ENCODE data around the gene VPS37B. TPM values are rescaled to one million over a fixed set of nuclear protein-coding genes. Genes with fewer than 3 reads are reported as not detected.

Gene VPS37B
- total and polyA plus RNA-seq, 10 of the 15 experiments (the other 5 are each of a cell fraction or from before 2014, with no cell fraction given), result 0.66 to 68.6 (median 39.6) TPM

DNA sequence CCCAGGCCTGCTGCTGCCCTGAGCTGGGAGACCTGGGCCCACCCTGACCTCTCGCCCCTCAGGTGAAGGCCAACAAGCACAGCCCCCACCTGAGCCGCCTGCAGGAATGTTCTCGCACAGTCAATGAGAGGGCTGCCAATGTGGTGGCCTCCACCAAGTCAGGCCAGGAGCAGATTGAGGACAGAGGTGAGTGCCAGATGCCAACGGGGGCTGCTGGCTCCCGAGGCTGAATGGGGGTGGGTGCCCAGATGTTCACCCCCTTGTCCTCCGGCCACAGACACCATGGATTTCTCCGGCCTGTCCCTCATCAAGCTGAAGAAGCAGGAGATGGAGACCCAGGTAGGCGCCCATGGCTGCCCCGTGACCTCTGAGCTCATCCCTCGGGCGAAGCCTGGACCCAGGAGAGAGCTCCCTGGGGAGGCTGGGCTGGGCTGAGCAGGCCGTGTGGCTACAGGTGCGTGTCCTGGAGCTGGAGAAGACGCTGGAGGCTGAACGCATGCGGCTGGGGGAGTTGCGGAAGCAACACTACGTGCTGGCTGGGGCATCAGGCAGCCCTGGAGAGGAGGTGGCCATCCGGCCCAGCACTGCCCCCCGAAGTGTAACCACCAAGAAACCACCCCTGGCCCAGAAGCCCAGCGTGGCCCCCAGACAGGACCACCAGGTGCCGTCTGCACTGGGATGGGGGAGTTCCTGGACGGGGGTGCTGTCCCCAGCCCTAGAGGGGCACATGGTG lies 34.9 kb downstream of the VPS37B start:
- H3K4me1 ChIP-seq (ENCODE audit: control insufficient read depth, insufficient read depth, low read length), result no peaks in the 10 kb centered on the region
- ChIA-PET POLR2A (interaction anchor here (0.6 kb wide), 1 partner anchor 571 kb away, joined by 3 read pairs; no protein-coding TSS in a partner anchor), RAD21 (ENCODE audit: unreplicated experiment) (interaction anchor here (0.5 to 6.9 kb wide), 13 partner anchors 11 to 377 kb away, joined by 3 to 72 read pairs (median 4); partner anchors contain the start of gene ABCB9), CTCF (interaction anchor here (0.6 to 7.4 kb wide), 26 partner anchors 10 to 1639 kb away, joined by 3 to 127 read pairs (median 4); partner anchors contain the start of gene ABCB9), SMC1A (ENCODE audit: uncharacterized antibody, unreplicated experiment) (interaction anchor here (0.7 to 8.4 kb wide), 14 partner anchors 10 to 377 kb away, joined by 3 to 100 read pairs (median 5); no protein-coding TSS in a partner anchor)
- BruUV-seq (replicated peaks), result no TSS peak
- H3K4me3 ChIP-seq, result no peak overlapping the region
- WGBS (ENCODE audit: insufficient coverage, insufficient replicate concordance, low lambda C conversion rate, missing lambda C conversion rate), result 69% methylated on average over 23 of the region's 23 CpGs
- H3K27ac ChIP-seq (ENCODE audit: control insufficient read depth, insufficient read depth), result no peak overlapping the region
- no peaks in the 10 kb centered on the region for H3K79me2 ChIP-seq (ENCODE audit: control insufficient read depth, insufficient read depth, low read length)
- H4K20me1 ChIP-seq (ENCODE audit: control insufficient read depth, insufficient read depth), result no peaks in the 10 kb centered on the region
- DNase-seq (ENCODE audit: low read depth, low spot score), result no peak
- no peak for FAIRE-seq
- no peak overlapping the region for H3K9ac ChIP-seq (ENCODE audit: control insufficient read depth, insufficient read depth, low read length)
- TF ChIP-seq RFX5 (IDR thresholded peaks at IDR 0.05; ENCODE audit: low read depth, low read length) (no peak), NR2F1 (conservative IDR thresholded peaks at IDR 0.05) (no peak)
- ATAC-seq, result no peak; the same call in 1 of the 3 replicates
- peaks cover 2 to 14% of the 10 kb centered on the region in 2 experiments; a peak in 2 of 4 replicates for H3K36me3 ChIP-seq (ENCODE audit: control insufficient read depth in 2 of 2, insufficient read depth in 2 of 2, low read length in 1 of 2)
- intact Hi-C loops (cut with micrococcal nuclease; ENCODE audit: unreplicated experiment), result loop anchor here (1.0 to 2.0 kb wide), 2 partner anchors 68 to 91 kb away; no protein-coding TSS in a partner anchor
- in situ Hi-C loops (cut with MboI), result loop anchor here (25.0 kb wide), 1 partner anchor 376 kb away; the partner anchor contains the start of genes MPHOSPH9 and MTRFR
- no peaks in the 10 kb centered on the region for H3K9me3 ChIP-seq (replicated peaks; ENCODE audit: control insufficient read depth, insufficient read depth, low read length)
- no peak overlapping the region for H3K4me2 ChIP-seq (ENCODE audit: control insufficient read depth, insufficient read depth)
- H2AFZ ChIP-seq (ENCODE audit: control insufficient read depth, low read depth, low read length), result no peak overlapping the region
- no peaks in the 10 kb centered on the region for H3K27me3 ChIP-seq (replicated peaks in 1 of 2; ENCODE audit: control insufficient read depth in 2 of 2, insufficient read depth in 2 of 2, low read length in 1 of 2)

DNA sequence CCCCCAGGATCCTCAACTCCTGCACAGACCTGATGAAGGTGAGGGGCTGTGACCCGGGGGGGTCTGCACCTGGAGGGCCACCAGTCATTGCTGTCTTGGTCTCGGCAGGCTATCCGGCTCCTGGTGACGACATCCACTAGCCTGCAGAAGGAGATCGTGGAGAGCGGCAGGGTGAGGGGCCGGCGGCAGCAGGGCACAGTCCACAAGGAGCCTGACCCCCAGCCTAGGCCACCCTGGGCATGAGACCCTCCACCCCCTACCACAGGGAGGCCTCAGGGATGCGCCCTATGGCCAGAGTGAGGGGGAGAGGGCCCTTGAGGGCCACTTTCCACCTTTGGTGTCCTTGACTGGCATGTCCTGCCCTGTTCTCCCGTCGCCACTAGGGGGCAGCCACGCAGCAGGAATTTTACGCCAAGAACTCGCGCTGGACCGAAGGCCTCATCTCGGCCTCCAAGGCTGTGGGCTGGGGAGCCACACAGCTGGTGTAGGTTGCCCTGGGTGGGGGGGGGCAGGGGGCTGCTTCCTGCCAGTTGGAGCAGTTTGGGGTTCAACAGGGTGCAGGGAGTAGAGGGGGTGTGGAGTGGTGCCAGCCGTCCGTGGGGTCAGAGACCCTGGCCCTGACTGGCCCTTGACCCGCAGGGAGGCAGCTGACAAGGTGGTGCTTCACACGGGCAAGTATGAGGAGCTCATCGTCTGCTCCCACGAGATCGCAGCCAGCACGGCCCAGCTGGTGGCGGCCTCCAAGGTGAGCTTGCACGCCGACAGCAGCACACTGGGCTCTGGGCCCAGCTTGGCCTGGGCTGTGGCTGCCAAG lies 35.7 kb downstream of the VPS37B start:
- DNase-seq (ENCODE audit: low read depth, low spot score), result no peak
- Histone ChIP-seq H3K36me3 (ENCODE audit: control insufficient read depth in 2 of 2, insufficient read depth in 2 of 2, low read length in 1 of 2) (peaks cover 2 to 10% of the 10 kb centered on the region in 2 experiments; a peak in 2 of 4 replicates), H3K4me2 (ENCODE audit: control insufficient read depth, insufficient read depth) (no peak overlapping the region), H3K4me3 (no peak overlapping the region), H4K20me1 (ENCODE audit: control insufficient read depth, insufficient read depth) (no peaks in the 10 kb centered on the region), H2AFZ (ENCODE audit: control insufficient read depth, low read depth, low read length) (no peak overlapping the region), H3K27me3 (replicated peaks in 1 of 2; ENCODE audit: control insufficient read depth in 2 of 2, insufficient read depth in 2 of 2, low read length in 1 of 2) (no peaks in the 10 kb centered on the region), H3K27ac (ENCODE audit: control insufficient read depth, insufficient read depth) (no peak overlapping the region), H3K9me3 (replicated peaks; ENCODE audit: control insufficient read depth, insufficient read depth, low read length) (no peaks in the 10 kb centered on the region), H3K9ac (ENCODE audit: control insufficient read depth, insufficient read depth, low read length) (no peak overlapping the region), H3K4me1 (ENCODE audit: control insufficient read depth, insufficient read depth, low read length) (no peaks in the 10 kb centered on the region), H3K79me2 (ENCODE audit: control insufficient read depth, insufficient read depth, low read length) (no peaks in the 10 kb centered on the region)
- ChIA-PET RAD21 (ENCODE audit: unreplicated experiment) (interaction anchor here (0.5 to 6.9 kb wide), 13 partner anchors 11 to 330 kb away, joined by 3 to 72 read pairs (median 4); no protein-coding TSS in a partner anchor), SMC1A (ENCODE audit: uncharacterized antibody, unreplicated experiment) (interaction anchor here (0.7 to 8.4 kb wide), 14 partner anchors 11 to 378 kb away, joined by 3 to 100 read pairs (median 5); no protein-coding TSS in a partner anchor), POLR2A (interaction anchor here (0.6 kb wide), 1 partner anchor 572 kb away, joined by 3 read pairs; no protein-coding TSS in a partner anchor), CTCF (interaction anchor here (0.6 to 7.4 kb wide), 28 partner anchors 11 to 1638 kb away, joined by 3 to 127 read pairs (median 4); partner anchors contain the start of gene ABCB9)
- intact Hi-C loops (cut with micrococcal nuclease; ENCODE audit: unreplicated experiment) (loop anchor here (1.0 to 2.0 kb wide), 2 partner anchors 67 to 92 kb away; no protein-coding TSS in a partner anchor), in situ Hi-C loops (cut with MboI) (loop anchor here (25.0 kb wide), 1 partner anchor 377 kb away; the partner anchor contains the start of genes MPHOSPH9 and MTRFR)
- WGBS (ENCODE audit: insufficient coverage, insufficient replicate concordance, low lambda C conversion rate, missing lambda C conversion rate), result 41% methylated on average over 28 of the region's 28 CpGs
- BruUV-seq (replicated peaks), result no TSS peak
- FAIRE-seq, result peak; percentile 80
- ATAC-seq, result peak; percentile 85
- TF ChIP-seq POLR2A (IDR thresholded peaks at IDR 0.05; ENCODE audit: low read depth, low read length) (0 out of 2 replicates have a peak, but pooled peaks have one; percentile 26), DPF2 (IDR thresholded peaks at IDR 0.05) (0 out of 2 replicates have a peak, but pooled peaks have one; percentile 21), NR2F1 (conservative IDR thresholded peaks at IDR 0.05) (0 out of 2 replicates have a peak, but pooled peaks have one; percentile 33), BRCA1 (IDR thresholded peaks at IDR 0.05; ENCODE audit: low read depth, low read length) (no peak), YY1 (IDR thresholded peaks at IDR 0.05; ENCODE audit: low read depth, low read length) (peak; percentile 70; the same call in 1 of the 2 replicates), WRNIP1 (IDR thresholded peaks at IDR 0.05; ENCODE audit: borderline replicate concordance, low read depth, low read length) (no peak), SPI1 (IDR thresholded peaks at IDR 0.05; ENCODE audit: borderline replicate concordance, insufficient read depth, low read depth, low read length) (no peak), RAD21 (IDR thresholded peaks at IDR 0.05; ENCODE audit: insufficient read depth, low read depth, low read length) (peak; percentile 99)
- TF ChIP-seq, protein P1, sequence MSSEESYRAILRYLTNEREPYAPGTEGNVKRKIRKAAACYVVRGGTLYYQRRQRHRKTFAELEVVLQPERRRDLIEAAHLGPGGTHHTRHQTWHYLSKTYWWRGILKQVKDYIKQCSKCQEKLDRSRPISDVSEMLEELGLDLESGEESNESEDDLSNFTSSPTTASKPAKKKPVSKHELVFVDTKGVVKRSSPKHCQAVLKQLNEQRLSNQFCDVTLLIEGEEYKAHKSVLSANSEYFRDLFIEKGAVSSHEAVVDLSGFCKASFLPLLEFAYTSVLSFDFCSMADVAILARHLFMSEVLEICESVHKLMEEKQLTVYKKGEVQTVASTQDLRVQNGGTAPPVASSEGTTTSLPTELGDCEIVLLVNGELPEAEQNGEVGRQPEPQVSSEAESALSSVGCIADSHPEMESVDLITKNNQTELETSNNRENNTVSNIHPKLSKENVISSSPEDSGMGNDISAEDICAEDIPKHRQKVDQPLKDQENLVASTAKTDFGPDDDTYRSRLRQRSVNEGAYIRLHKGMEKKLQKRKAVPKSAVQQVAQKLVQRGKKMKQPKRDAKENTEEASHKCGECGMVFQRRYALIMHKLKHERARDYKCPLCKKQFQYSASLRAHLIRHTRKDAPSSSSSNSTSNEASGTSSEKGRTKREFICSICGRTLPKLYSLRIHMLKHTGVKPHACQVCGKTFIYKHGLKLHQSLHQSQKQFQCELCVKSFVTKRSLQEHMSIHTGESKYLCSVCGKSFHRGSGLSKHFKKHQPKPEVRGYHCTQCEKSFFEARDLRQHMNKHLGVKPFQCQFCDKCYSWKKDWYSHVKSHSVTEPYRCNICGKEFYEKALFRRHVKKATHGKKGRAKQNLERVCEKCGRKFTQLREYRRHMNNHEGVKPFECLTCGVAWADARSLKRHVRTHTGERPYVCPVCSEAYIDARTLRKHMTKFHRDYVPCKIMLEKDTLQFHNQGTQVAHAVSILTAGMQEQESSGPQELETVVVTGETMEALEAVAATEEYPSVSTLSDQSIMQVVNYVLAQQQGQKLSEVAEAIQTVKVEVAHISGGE (CRISPR knock-in tag; IDR thresholded peaks at IDR 0.05), result no peak

All from GM12878 (cell line).